Natural killer cell (primary cell): ENCODE data around the gene MITF. TPM values are rescaled to one million over a fixed set of nuclear protein-coding genes. Genes with fewer than 3 reads are reported as not detected.

Source experiments
- ATAC-seq, 3 donors: fragments of 150-1000 bp in 2 of 3; fragments of 200-7000 bp in 1 of 3; cut with Tn5 transposase; 1 replicate in 1 of 3; 2 replicates in 2 of 3; pipeline ENCODE4 v1.10.0; 2021; ENCODE audit warnings: mild to moderate bottlenecking in 2 of 3, moderate library complexity in 2 of 3
- DNase-seq, 2 donors: peaks; one replicate each; pipeline versions ENCODE4 v3.0.0 to v3.0.0-alpha.2; 2013 to 2021; ENCODE audit warnings: mixed read lengths in 1 of 2
- H3K27ac ChIP-seq: one replicate; pipeline ENCODE4 v1.5.1; 2013; ENCODE audit warnings: mild to moderate bottlenecking, low read length
- H3K27me3 ChIP-seq: one replicate; pipeline ENCODE4 v1.6.1; 2013; ENCODE audit warnings: low read length; ENCODE audit not compliant: control insufficient read depth, insufficient read depth
- H3K36me3 ChIP-seq: one replicate; pipeline ENCODE4 v1.6.1; 2013; ENCODE audit warnings: low read length; ENCODE audit not compliant: control insufficient read depth, insufficient read depth
- H3K4me1 ChIP-seq: one replicate; pipeline ENCODE4 v1.6.1; 2013; ENCODE audit warnings: low read length; ENCODE audit not compliant: control insufficient read depth, insufficient read depth
- H3K4me3 ChIP-seq: one replicate; pipeline ENCODE4 v1.5.1; 2013; ENCODE audit warnings: low read length
- H3K9me3 ChIP-seq: one replicate; pipeline ENCODE4 v1.6.1; 2013; ENCODE audit warnings: low read length; ENCODE audit not compliant: control insufficient read depth, insufficient read depth
- H3K27ac Mint-ChIP-seq, 2 donors: one replicate each; pipeline ENCODE4 v1.8.0; 2022; ENCODE audit warnings: mild to moderate bottlenecking in 2 of 2, mixed read lengths in 2 of 2, moderate library complexity in 1 of 2
- H3K27me3 Mint-ChIP-seq, 2 donors: one replicate each; pipeline ENCODE4 v1.8.0; 2022; ENCODE audit warnings: low read depth in 2 of 2, mixed read lengths in 2 of 2
- H3K36me3 Mint-ChIP-seq: one replicate; pipeline ENCODE4 v1.8.0; 2022; ENCODE audit warnings: mixed read lengths
- H3K4me1 Mint-ChIP-seq, 2 donors: one replicate each; pipeline ENCODE4 v1.8.0; 2022; ENCODE audit warnings: mixed read lengths in 2 of 2
- H3K4me3 Mint-ChIP-seq: one replicate; pipeline ENCODE4 v1.8.0; 2022; ENCODE audit warnings: mild to moderate bottlenecking, moderate library complexity, mixed read lengths
- H3K9me3 Mint-ChIP-seq, 2 donors: one replicate each; pipeline ENCODE4 v1.8.0; 2022; ENCODE audit warnings: mixed read lengths in 2 of 2
- WGBS: methylation state at CpG from one replicate; pipeline ENCODE4 v1.1.7; 2013; ENCODE audit warnings: missing lambda C conversion rate; ENCODE audit not compliant: insufficient coverage; 5-methylcytosine and 5-hydroxymethylcytosine counted together
- intact Hi-C: fragments of 100-400 bp; cut with micrococcal nuclease; formaldehyde crosslinking; loops from one replicate; pipeline ENCODE4 v1.14.2; 2022
- total RNA-seq, 4 donors: library from RNA; stranded (reverse); fragments of 120-200 nt in 1 of 4; gene quantifications; one replicate each; pipeline versions ENCODE4 v1.2.3 to v1.2.4, GENCODE V29; 2013 to 2022
- TF ChIP-seq, protein P1 (sequence below): fragments of 200-600 bp; IDR thresholded peaks from one replicate; pipeline ENCODE4 v1.8.0; 2022; ENCODE audit warnings: antibody characterized with exemption

The MITF gene
- total RNA-seq, 3 donors from 2014 or later (not counting 1 experiment from before 2014, with no cell fraction given) = 0.23 to 1.5 (median 0.54) TPM

- Histone ChIP-seq H3K27me3 (no peaks in the 10 kb centered on the region), H3K4me1 (no peaks in the 10 kb centered on the region), H3K36me3 (no peaks in the 10 kb centered on the region), H3K27ac (no peak overlapping the region), H3K9me3 (no peaks in the 10 kb centered on the region), H3K4me3 (no peak overlapping the region)
- Mint-ChIP-seq H3K9me3 (peaks cover 0 to 9% of the 10 kb centered on the region in 2 donors), H3K4me3 (no peak overlapping the region), H3K27ac (no peak overlapping the region), H3K36me3 (no peaks in the 10 kb centered on the region), H3K27me3 (no peaks in the 10 kb centered on the region), H3K4me1 (no peaks in the 10 kb centered on the region)
- intact Hi-C loops = no loop called here
- no peak for DNase-seq
- no peak for ATAC-seq
- TF ChIP-seq, protein P1, sequence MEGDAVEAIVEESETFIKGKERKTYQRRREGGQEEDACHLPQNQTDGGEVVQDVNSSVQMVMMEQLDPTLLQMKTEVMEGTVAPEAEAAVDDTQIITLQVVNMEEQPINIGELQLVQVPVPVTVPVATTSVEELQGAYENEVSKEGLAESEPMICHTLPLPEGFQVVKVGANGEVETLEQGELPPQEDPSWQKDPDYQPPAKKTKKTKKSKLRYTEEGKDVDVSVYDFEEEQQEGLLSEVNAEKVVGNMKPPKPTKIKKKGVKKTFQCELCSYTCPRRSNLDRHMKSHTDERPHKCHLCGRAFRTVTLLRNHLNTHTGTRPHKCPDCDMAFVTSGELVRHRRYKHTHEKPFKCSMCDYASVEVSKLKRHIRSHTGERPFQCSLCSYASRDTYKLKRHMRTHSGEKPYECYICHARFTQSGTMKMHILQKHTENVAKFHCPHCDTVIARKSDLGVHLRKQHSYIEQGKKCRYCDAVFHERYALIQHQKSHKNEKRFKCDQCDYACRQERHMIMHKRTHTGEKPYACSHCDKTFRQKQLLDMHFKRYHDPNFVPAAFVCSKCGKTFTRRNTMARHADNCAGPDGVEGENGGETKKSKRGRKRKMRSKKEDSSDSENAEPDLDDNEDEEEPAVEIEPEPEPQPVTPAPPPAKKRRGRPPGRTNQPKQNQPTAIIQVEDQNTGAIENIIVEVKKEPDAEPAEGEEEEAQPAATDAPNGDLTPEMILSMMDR = no peak
These were observed 37.8 kb downstream of the MITF start for GRCh38 chr3:69776920-69777581.

GRCh38 chr3:69777582-69777967 is 38.3 kb downstream of the MITF start:
- DNase-seq (no peak), ATAC-seq (no peak)
- H3K36me3 Mint-ChIP-seq = no peaks in the 10 kb centered on the region
- H3K4me1 Mint-ChIP-seq = no peaks in the 10 kb centered on the region
- Histone ChIP-seq H3K4me1 (no peaks in the 10 kb centered on the region), H3K27me3 (no peaks in the 10 kb centered on the region), H3K36me3 (no peaks in the 10 kb centered on the region), H3K9me3 (no peaks in the 10 kb centered on the region), H3K27ac (no peak overlapping the region), H3K4me3 (no peak overlapping the region)
- WGBS = 85% methylated on average over 5 of the region's 5 CpGs
- no peaks in the 10 kb centered on the region for H3K27me3 Mint-ChIP-seq
- no peak overlapping the region for H3K4me3 Mint-ChIP-seq
- intact Hi-C loops = no loop called here
- no peak overlapping the region for H3K27ac Mint-ChIP-seq
- peaks cover 0 to 9% of the 10 kb centered on the region in 2 donors for H3K9me3 Mint-ChIP-seq
- TF ChIP-seq, protein P1 = no peak

GRCh38 chr3:69781593-69781992 is 42.3 kb downstream of the MITF start:
- Histone ChIP-seq H3K9me3 (no peaks in the 10 kb centered on the region), H3K27me3 (no peaks in the 10 kb centered on the region), H3K27ac (no peak overlapping the region), H3K4me1 (no peaks in the 10 kb centered on the region), H3K36me3 (no peaks in the 10 kb centered on the region), H3K4me3 (no peak overlapping the region)
- Mint-ChIP-seq H3K4me1 (no peaks in the 10 kb centered on the region), H3K4me3 (no peak overlapping the region), H3K27me3 (no peaks in the 10 kb centered on the region), H3K27ac (no peak overlapping the region), H3K9me3 (peaks cover 3 to 9% of the 10 kb centered on the region in 2 donors), H3K36me3 (no peaks in the 10 kb centered on the region)
- WGBS = 74% methylated on average over 3 of the region's 4 CpGs
- TF ChIP-seq, protein P1 = no peak
- ATAC-seq = no peak
- DNase-seq = no peak
- intact Hi-C loops = no loop called here

DNA sequence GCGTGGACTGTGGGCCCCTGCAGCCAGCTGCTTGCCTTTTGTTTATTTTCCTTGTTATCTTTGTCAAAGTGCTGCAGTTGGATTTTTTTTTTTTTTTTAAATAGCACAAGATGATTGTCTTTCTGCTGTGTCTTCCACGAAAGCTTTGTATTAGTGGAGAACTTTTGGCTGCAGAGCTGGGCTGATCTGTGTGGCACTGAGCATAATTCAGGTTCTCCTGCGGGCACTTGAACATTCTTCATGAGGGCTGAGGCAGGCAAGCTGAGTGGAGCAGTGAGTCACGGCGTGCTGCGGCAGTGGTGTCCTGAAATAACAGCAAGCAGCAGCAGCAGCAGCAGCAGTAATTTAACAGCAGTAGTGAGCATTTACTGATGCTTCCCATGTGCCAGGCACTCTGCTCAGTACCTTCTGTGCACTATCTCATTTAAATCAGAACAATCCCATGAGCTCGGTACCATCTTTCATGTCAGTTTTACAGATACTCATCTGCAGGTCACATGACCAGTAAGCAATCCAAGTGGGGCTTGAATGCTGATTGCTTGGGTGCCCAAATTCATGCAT is 45.8 kb downstream of the MITF start:
- WGBS = 82% methylated on average over 7 of the region's 7 CpGs
- Mint-ChIP-seq H3K36me3 (no peaks in the 10 kb centered on the region), H3K4me1 (no peaks in the 10 kb centered on the region), H3K4me3 (no peak overlapping the region), H3K27me3 (no peaks in the 10 kb centered on the region), H3K27ac (no peak overlapping the region), H3K9me3 (peaks cover 3 to 5% of the 10 kb centered on the region in 2 donors)
- Histone ChIP-seq H3K4me1 (no peaks in the 10 kb centered on the region), H3K27ac (no peak overlapping the region), H3K9me3 (no peaks in the 10 kb centered on the region), H3K36me3 (no peaks in the 10 kb centered on the region), H3K27me3 (no peaks in the 10 kb centered on the region), H3K4me3 (no peak overlapping the region)
- TF ChIP-seq, protein P1 = no peak
- intact Hi-C loops = no loop called here
- ATAC-seq (no peak), DNase-seq (no peak)
